Upper lobe of left lung (tissue), 4 donors: ENCODE data around the gene GTPBP2.
A peak's percentile ranks its signal among the peaks of the same experiment; 100 is the strongest.

Experiments
- CTCF ChIP-seq, 6 experiments: fragments of 450-650 bp in 4 of 6; fragments of 200-600 bp in 2 of 6; sonication (generic) in 2 of 6; IDR thresholded peaks; one replicate each; pipeline ENCODE4 v1.5.1; 2016 to 2019; ENCODE audit warnings: antibody characterized with exemption in 6 of 6
- EP300 ChIP-seq, 4 donors: sonication (generic); formaldehyde crosslinking; IDR thresholded peaks; one replicate each; pipeline ENCODE4 v1.5.1; 2017; ENCODE audit warnings: antibody characterized with exemption in 4 of 4, control low read depth in 2 of 4
- POLR2A ChIP-seq, 4 donors: fragments of 450-650 bp; IDR thresholded peaks; one replicate each; pipeline ENCODE4 v1.5.1; 2016 to 2017; ENCODE audit warnings: antibody characterized with exemption in 4 of 4, mild to moderate bottlenecking in 2 of 4
- POLR2AphosphoS5 ChIP-seq, 2 donors: sonication (generic); formaldehyde crosslinking; IDR thresholded peaks; one replicate each; pipeline ENCODE4 v1.5.1; 2017; ENCODE audit warnings: antibody characterized with exemption in 2 of 2

GRCh38 chr6:43629505-43630300, 639 bp upstream of the GTPBP2 start:
- TF ChIP-seq CTCF (IDR thresholded peaks at IDR 0.05) (peak in 2 of 6 experiments; percentile 8 to 11), EP300 (IDR thresholded peaks at IDR 0.05) (peak in 2 of 4 donors; percentile 6 to 58), POLR2AphosphoS5 (IDR thresholded peaks at IDR 0.05) (peak; percentile 77 to 89), POLR2A (IDR thresholded peaks at IDR 0.05) (peak in 3 of 4 donors; percentile 32 to 85 (median 75))
